ENCODE data around the gene TMEM184B.
A peak's percentile ranks its signal among the peaks of the same experiment; 100 is the strongest.
"Not testable (repeated sequence)": the region's sequence is repeated elsewhere in the genome, so short reads cannot be mapped to it uniquely, and the experiment has no call there.

TMEM184B gene

DNA sequence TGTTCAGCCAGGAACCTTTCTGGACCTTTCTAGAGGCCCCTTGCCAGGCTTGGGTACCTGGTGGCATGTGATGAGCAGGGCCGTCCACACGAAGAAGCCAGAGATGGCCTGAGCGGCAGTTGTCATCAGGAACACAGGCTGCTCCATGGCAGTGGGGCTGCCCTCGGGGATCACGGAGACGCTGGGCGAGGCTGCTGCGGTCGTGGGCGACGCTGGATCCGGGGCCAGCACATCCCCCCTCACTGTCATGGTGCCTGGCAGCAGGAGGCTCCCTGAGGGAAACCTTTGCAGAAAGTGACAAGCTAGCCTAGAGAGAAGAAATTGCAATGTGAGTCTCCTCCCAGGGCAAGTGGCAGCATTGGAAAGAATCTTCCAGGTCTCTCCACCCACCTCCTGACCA, 25.1 kb downstream of the TMEM184B start:
- DNase-seq: no peak

DNA sequence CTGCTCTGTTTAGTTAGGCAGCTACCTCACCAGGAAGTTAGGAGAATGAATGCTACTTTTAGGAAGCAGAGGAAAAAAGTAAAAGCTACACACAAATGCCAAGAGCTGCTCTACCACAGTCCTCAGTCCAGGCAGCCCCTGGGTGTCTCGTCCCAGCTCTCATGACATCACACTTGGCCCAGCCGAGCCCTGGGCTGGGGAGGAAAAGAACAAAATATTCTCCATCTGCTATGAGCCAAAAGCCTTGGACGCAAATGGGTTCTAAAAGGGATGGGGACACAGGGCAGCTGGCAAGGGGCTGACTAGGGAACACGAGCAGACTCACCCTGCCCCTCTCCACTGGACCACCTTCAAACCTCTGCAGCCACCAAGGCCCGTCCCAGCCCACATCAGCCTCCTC, 26.1 kb downstream of the TMEM184B start:
- DNase-seq: no peak

DNA sequence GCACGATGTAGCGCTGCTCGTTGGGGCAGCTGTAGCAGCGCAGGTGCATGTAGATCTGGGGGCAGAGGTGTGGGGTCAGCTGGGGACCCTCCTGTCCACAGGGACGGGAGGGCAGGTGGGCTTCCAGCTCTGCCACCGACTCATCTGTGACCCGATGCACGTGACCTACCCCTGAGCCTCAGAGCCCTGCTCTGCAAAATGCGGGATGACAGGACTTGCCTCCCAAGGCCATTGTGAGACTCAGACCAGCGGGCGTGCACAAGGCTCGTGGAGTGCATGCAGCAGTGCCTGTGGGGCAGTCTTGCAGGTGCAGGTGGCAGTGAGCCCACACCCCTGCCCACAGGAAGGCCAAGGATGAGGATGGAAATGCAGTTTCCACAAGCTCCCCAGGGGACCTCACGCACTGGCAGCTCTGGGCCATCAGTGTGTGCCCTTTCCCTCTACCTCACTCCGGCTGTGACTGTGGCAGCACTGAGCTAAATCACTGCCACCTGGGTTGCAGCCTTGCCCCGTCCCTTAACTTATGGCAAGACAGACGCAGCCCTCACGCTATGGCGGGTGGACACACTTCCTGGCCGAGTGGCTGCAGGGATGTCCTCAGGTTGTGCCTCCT, 26.7 kb downstream of the TMEM184B start:
- no peak for DNase-seq

DNA sequence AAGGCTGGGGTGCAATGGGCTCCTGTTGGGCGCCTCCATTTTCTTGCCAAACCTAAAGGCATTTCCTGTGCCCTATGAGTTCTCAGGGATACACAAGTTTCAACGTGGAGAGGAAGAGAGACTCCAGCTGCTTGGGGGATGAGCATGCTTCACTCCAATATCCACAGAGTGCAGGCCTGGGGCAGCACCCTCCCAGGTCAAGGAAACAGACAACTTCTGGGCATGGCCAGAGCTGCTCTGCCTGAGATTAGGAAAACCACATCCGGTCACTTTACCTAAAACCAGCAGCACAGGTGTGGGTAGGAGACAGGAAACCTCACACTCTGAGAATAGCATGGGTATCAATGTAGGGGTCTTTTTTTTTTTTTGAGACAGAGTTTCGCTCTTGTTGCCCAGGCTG, 28.7 kb downstream of the TMEM184B start:
- no peak for DNase-seq

DNA sequence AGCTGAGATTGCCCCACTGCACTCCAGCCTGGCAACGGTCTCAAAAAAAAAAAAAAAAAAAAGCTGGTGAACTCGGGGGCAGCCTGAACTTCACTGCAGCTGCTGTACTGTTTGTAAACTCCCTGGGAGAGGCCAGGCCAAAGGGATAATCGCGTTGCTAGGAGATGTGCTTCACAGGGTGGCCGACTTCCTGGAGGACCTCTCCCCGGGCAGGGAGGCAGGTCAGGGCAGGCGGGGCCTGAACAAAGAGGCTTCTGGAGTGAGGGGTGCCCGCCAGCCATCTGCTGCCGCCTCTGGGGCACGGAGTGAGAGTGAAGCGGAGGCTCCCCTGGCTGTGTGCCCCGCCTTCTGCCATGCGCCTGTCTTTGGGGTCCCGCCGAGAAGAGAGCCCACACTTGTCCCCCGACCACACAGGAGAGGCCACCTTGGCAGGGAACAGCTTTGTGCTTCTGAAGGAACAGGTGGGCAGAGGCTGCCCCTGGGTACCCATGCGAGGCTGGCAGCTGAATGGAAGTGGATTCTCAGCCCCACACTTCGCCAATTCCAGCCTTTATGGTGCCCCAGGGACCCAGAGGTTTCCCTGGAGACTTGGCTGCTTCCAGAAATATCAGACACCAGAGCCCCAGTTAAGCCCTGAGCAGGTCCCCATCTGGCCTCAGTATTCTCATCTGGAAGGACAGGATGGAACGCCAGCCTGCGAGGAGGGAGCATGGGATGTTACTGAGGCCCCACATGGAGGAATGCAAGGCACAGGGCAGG, 29.6 kb downstream of the TMEM184B start:
- no peak for DNase-seq

DNA sequence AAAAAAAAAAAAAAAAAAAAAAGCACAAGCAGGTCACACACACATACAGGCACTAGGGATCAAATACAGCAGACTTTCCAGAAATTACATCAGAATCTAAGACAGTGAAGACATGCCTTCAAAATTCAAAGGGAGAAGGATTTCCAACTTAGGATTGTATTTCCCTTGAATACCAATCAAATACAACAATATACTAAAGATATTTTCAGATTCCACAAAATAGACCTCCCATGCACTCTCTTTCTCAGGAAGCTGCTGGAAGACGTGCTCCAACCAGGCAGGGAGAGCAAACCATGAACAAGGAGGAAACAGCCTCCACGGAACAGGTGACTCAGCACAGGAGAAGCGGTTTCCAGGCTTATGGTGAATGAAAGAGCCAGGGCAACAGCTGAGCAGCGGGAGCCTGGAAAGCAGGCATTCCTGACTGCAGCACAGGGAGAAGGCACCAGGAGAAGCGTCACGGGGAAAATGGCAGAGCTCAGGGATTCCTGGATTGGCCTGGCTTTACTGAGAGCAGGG, 32.0 kb downstream of the TMEM184B start:
- no peak for DNase-seq

DNA sequence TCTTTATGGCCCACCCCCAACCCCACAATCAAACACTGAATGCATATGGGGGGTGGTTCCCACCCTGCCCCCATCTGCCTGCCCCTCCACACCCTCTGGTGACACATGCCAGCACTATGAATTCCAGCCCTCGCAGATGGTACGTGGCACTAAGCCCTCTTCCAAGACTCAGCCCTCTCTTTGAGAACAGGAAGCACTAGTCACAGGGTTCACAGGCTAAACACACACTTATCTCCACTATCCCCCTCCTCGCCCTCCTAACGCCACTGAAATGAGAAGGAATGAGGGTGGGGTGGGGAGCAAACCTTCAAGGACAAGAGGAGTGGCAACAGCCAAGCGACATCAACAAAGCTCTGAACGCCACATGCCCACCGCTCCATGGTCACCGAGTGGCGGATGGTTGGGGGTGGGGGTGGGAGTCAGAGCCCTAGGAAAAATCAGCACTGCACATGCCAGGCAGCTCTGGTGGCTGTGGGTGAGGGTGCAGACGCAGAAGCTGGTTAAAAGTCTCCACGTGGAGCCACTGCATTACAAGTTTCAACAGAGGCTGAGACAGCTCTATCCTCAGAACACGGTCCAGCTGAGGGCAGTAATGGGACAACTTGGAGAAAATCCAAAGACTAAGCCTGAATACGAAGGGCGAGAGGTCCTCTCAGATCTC, 33.6 kb downstream of the TMEM184B start:
- DNase-seq: no peak

DNA sequence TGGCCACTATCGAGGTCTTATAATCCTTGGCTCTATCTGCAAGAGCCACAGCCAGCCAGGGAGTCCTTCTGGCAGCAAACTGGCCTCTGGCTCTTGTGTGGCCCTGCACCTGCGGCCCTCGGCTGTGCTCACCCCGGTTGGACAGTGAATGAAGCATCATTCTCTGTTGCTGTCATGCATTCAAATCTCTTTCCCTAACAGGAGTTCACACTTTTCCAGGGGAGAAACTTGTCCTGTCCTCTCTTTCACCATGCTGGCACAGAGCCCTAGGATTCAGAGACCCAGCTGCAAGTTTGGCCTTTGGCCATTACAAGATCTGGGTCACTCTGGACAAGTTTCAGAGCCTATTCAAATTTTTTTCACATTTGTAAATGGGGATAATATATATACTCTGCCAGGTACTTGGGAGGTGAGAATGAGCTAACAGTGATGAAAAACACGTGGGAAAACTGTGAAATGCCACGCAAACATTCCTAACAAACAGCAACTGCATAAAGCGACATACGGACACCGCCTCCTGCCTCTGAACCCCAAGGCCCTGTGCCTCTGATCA, 34.2 kb downstream of the TMEM184B start:
- no peak for DNase-seq

DNA sequence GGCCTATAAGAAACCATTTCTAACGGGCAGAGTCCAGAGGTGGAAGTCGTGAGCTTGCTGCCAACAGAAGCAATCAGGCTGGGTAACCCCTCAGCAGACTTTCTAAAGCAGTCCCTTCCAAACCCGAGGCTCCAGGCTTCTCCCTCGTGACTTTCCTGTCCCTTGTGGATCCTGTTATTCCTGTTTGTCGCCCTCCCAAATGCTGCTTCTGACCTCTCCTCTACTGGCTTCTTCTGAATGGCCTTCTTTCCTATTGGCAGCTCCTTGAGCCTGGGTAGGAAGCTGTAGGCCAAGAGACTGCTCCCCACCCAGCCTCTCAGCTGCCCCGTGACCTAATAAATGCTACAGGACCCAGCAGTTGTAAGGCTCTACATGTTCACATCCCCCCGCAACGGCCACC, 36.0 kb downstream of the TMEM184B start:
- no peak for DNase-seq

DNA sequence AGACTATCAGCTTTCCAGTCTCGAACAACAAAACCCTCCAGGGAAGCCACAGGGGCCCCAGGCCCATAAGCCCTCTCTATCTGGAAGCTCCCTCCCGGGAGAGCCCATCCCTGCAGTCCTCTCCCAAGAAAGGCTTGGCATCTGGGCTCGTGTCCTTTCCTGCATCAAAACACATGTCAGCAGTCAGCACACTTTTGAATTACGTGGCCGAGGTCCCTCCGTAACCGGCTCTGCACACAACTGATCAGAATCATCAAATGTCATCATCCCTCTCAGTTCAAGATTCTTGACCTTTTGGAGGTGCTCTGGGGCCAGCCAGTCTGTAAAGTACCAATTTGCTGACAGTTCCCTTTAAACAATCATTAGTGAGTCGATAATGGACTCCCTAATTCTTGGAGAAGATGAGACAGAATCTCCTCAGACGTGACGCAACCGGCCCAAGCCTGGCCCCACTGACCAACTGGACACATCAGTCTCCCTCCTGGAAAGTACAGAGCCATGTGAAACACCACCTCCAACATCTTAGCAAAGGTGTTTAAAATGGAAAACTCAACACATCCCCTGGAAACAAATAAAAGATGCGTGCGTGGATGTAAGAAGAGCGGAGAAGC, 37.5 kb downstream of the TMEM184B start:
- no peak for DNase-seq

DNA sequence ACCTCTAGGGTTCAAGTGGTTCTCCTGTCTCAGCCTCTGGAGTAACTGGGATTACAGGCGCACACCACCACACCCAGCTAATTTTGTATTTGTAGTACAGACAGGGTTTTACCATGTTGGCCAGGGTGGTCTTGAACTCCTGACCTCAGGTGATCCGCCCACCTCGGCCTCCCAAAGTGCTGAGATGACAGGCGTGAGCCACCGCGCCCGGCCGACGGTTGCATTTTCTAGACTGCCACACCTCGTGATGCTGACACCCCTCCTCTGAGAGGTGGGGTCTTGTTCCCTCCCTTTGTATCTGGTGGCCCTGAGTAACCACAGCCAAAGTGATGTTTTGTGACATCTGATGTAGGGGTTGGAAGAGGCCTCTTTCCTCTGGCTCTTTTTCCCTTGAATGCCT, 39.0 kb downstream of the TMEM184B start:
- not testable (repeated sequence) for DNase-seq

DNA sequence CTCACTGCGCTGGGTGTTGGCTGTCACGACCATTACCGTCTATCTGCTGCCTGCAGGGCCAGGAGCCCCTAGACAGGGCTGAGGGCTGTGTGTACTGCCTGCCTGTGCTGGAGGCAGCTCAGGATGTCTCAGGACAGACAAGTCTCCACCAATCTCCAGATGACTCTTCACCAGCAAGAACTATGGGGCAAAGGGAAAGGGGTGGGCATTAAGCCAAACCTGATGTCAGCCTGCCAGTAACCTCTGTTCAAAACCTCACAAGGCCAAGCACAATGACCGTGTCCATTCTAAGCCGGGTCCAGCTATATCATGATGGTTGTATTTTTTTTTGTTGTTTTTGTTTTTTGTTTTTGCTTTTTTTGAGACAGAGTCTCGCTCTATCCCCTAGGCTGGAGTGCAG, 39.4 kb downstream of the TMEM184B start:
- no peak for DNase-seq

DNA sequence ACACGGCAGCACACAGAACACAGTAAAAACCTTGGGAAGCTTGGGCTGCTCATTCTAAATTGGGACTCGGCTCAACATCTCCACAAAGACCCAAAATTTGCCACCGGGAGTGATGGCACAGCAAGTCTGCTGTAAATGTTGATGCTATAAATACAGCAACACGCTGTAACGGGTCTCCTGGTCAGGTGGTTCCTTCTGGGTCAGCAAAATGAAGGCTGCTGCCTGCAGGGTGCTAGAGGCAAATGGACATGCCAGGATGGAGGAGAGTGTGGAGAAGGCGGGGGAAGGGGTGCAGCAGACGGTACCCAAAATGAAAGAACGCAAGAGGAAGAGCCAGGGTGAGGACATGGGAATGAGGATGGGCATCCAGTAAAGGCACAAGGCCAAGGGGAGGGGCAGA, 40.6 kb downstream of the TMEM184B start:
- DNase-seq: no peak

DNA sequence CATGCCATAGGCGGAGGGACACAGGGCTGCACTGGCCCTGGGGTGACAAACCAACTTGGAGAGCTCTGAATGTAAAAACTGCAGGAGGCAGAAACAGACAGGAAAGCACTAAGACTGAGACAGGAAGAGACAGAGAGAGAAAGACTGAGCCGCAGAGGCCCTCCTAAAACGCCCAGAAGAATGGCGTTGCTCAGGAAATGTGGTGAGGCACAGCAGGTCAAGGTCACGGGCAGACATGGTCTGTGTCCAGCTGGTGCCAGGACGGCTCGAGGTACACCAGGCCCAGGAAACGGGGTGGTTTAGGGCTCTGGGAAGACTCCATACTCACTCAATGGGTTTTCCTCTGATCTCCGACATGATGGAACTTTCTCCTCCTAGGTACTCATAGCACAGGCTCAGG, 41.9 kb downstream of the TMEM184B start:
- no peak for DNase-seq

DNA sequence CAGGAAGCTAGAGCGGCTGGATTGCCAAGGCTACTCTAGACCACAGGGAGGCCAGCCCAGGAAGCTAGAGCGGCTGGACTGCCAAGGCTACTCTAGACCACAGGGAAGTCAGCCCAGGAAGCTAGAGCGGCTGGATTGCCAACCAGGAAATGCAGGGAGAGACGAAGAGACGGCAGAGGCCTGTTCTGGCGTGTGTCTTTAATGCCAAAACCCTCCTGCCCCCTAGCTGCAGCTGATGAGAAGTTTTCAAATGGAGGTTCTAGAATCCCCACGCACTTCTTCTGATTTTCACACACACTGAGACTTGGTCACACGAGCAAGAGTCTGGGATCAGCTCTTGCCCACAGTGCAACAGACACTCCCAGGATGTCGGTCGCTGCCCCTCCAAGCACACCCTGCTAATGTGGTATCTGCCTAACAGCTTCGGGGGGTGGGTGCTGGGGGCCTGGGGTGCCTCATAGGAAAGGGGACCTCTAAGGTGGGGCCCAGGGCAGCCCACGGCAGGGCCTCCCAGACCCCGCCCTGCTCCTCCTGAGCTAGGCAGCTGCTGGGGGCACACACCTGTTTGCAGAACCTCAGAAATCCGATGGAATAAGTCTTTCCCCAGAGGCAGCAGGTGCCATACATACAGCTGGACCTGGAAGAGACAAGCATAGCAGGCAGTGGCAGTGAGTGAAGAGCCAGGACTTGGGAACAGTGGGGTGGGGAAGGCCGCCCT, 42.5 kb downstream of the TMEM184B start:
- peak; percentile 51 for DNase-seq

DNA sequence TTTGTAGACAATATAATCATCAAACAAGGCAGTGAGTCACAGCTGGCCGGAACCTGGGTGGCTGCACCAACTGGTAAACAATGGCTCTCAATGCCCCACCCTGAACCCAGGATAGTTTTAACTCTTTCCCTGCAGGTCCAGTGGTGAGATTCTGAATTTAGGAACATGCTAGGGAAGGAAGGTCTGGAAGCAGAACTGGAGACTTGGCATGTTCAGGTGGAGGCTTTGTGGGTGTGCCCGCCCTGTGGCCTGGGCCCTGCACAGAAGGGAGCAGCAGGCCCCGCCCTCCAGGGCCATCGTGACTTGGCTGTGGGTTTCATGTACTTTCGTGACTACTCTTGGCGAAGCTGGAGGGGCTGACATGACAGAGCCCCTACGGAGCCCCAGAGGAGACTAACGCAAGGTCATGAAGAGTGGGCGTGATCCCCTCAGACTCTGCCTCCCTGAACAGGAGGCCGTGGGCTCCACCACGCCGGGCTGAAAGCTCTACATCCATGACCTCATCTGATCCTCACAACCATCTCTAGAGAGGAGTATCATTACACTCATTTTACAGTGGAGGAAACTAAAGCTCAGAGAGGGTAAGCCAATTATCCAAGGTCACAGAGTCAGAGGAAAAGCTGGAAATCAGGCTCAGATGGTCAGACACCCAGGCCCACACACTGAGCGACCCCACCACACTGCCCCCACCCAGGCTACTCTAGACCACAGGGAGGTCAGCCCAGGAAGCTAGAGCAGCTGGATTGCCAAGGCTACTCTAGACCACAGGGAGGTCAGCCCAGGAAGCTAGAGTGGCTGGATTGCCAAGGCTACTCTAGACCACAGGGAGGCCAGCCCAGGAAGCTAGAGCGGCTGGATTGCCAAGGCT, 43.7 kb downstream of the TMEM184B start:
- DNase-seq: peak; percentile 54

DNA sequence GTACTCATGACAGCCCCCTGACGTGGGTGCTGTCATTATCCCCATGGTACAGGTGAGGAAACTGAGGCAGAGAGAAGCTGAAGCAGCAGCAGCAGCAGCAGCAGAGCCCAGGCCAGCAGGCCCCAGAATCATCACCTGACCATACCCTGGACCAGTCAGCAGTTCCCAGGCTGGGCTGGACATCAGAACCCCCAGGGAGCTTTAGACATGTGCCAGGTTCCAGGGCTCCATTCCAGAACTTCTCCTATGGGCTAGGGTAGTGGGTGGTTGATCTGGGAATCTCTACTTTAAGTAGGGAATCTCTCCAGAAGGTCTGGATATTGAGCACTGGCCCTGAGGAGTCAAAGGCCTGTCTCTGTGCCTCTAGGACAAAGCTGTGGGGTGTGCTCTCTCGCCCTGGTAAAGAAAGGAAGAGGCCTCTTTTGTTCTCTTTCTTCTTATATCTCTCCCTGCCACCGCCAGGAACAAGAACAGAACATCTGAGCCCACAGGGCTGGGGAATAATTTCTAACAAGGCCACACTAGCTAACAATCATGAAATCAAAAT, 44.4 kb downstream of the TMEM184B start:
- no peak for DNase-seq

DNA sequence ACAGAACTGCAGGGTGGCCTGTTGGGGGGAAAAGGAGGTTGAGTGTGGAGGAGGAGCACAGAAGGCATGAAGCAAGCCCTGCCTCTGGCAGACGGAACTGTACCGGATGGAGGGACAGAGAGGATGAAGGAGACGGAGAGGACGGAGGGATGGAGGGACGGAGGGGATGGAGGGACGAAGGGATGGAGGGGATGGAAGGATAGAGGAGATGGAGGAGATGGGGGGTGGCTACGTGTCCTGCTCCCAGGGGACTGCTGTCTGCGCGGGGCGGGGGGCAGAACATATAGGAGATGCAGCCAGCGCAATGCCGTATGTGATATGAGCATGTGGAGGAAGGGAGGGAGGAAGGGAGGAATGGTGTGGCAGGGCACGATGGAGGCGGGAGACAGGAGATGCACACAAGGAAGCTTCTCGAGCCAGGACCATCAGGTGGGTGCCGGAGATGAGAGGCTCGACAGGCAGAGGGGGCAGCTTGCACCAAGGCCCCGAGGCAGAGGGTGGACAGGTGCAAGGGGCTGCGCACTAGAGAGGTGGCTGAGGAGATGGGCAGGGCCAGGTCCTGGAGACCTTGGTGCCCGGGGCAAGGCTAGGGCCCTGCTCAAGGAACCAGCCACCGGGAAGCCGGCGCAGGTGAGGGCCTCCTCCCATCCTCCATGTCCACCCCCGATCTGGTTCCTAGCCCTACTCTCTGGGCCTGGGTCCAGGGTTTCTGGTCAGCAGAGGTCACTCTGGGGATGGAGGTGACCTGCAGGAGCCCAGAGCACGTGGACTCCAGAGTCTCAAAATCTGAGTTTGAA, 45.8 kb downstream of the TMEM184B start:
- no peak for DNase-seq

DNA sequence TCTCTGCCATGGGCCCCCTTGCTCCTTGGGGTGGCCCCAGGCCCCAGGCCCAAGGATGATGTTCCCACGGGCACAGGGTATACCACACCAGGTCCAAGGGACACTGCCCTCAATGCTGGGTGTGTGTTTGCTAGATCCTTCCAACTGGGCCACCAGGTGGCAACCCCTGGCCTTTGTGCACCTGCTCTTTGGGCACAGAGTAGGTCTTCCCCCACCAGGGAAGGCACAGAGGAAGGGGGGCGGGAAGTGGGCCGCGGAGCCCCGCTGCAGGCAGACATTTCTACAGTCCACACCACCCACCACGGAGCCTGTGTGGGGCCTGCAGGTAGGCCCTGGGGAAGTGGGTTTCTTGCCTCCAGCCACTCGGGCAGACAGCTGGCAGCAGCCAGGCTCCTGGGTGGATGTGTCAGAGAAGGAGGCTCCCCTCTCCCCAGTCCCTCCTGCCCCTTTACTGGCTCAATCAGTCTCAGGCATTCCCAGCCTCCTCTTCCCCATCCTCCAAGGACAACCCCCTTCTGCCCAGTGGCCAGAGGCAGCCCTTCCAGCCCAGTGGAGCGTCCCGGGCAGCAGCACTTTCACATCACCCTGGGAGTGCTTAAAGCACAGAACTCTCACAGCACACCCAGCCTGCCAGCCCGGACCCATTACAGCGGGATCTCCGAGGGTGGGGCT, 49.4 kb downstream of the TMEM184B start:
- DNase-seq: no peak

DNA sequence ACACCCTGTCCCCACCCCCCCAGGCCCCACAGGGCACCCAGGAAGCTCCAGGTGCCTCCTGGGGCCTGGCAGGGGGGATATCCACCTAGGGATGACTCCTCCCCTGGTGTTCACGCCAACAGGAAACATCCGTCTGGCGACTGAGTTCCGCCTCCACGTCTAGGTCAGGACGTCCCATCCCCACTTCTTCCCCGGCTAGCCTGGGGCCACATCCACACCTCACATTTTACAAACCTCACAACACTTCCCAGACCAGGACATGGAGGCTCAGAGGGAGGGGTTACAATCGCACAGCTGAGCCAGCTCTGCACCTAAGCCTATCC, 50.1 kb downstream of the TMEM184B start:
- DNase-seq: no peak
